ENCODE results near the gene SLIRP.
"Not testable (repeated sequence)": the region's sequence is repeated elsewhere in the genome, so short reads cannot be mapped to it uniquely, and the experiment has no call there.

Gene SLIRP

DNA sequence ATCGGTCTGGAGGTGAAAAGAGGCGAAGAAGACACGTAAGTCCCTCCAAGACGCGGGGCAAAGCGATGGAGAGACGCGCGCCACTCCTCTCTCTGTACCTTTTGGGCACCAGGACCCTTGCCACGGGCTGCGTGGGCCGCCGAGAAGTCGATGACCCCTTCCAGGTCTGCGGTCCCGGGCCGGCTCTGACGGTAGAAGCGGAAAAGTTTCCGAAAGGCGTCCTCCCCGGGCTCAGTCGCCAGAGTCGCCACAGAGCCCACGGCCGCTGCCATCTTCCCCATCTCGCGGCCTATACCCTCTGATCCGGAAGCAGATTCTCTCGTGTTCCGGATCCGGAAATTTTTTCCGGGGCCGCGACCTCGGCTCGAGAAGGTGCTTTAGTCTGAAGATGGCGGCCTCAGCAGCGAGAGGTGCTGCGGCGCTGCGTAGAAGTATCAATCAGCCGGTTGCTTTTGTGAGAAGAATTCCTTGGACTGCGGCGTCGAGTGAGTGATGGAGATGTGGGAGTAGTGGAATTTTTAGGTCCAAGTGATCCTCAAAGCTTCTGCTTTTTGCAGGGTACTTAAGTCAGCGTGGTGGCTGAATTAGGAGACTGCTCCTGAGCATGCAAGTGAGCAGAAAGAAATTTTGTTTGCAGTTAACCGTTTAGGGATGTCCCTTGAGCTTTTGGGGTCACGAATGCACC lies at the start of gene SLIRP, which contains the start of gene ALKBH1:
Gene SLIRP (plus strand): TSS at position 380 of the 685 bp plus-strand sequence. CDS start 9 bp downstream, at position 389.
Gene ALKBH1 (minus strand): TSS at position 300 of the 685 bp plus-strand sequence. CDS start 19 bp downstream, at position 281.
- peak within 1 kb of the TSS; percentile 85 for H3K9ac ChIP-seq (ENCODE audit: low read length)
- no peaks in the 10 kb centered on the region for H3K27me3 ChIP-seq (ENCODE audit: low read length)
- H4K20me1 ChIP-seq (ENCODE audit: low read depth, low read length) = peaks cover 10% of the 10 kb centered on the region
- H3K9me3 ChIP-seq (ENCODE audit: insufficient read depth, low read length) = no peaks in the 10 kb centered on the region
- H3K4me3 ChIP-seq (ENCODE audit: insufficient read depth, low read length, poor library complexity, severe bottlenecking) = peak within 1 kb of the TSS; percentile 97
- H3K36me3 ChIP-seq (ENCODE audit: low read length) = peaks cover 15% of the 10 kb centered on the region
- peaks cover 70% of the 10 kb centered on the region for H3K79me2 ChIP-seq (ENCODE audit: insufficient read depth, low read length)
- peak within 1 kb of the TSS; percentile 17 for H3K27ac ChIP-seq (ENCODE audit: low read depth, low read length)
- TF ChIP-seq, protein P1, sequence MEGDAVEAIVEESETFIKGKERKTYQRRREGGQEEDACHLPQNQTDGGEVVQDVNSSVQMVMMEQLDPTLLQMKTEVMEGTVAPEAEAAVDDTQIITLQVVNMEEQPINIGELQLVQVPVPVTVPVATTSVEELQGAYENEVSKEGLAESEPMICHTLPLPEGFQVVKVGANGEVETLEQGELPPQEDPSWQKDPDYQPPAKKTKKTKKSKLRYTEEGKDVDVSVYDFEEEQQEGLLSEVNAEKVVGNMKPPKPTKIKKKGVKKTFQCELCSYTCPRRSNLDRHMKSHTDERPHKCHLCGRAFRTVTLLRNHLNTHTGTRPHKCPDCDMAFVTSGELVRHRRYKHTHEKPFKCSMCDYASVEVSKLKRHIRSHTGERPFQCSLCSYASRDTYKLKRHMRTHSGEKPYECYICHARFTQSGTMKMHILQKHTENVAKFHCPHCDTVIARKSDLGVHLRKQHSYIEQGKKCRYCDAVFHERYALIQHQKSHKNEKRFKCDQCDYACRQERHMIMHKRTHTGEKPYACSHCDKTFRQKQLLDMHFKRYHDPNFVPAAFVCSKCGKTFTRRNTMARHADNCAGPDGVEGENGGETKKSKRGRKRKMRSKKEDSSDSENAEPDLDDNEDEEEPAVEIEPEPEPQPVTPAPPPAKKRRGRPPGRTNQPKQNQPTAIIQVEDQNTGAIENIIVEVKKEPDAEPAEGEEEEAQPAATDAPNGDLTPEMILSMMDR (IDR thresholded peaks at IDR 0.05; ENCODE audit: insufficient read depth, low read length, poor library complexity, severe bottlenecking) = no peak
- TF ChIP-seq EZH2phosphoT487 (conservative IDR thresholded peaks at IDR 0.05; ENCODE audit: low read length) = no peak
- H2AFZ ChIP-seq (ENCODE audit: low read depth, low read length, severe bottlenecking) = peak within 1 kb of the TSS; percentile 70
- H3K4me2 ChIP-seq (ENCODE audit: low read depth, low read length, poor library complexity, severe bottlenecking) = peak within 1 kb of the TSS; percentile 73
- H3F3A ChIP-seq (ENCODE audit: insufficient read depth) = no peaks in the 10 kb centered on the region
- no peaks in the 10 kb centered on the region for H3K9me2 ChIP-seq (replicated peaks; ENCODE audit: insufficient read depth, low read length)

DNA sequence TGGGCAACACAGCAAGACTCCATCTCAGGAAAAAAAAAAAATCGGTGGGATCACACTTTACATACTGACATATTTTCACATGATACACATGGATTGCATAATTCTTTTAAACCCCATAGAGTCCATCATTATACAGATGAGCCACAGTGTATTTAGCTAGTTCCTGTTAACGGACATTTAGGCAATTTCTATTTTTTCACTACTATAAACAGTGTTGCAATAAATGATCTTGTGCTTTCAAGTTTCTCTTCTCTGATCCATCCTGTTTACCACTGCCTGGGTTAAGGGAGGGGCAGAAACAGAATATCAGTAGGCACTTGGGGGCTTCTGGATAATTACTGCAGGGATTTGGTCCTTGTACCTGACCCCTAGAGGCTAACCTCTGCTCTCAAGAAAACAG lies 48.1 kb upstream of the SLIRP start:
- H3K9ac ChIP-seq (ENCODE audit: low read length) = no peak overlapping the region
- TF ChIP-seq EZH2phosphoT487 (conservative IDR thresholded peaks at IDR 0.05; ENCODE audit: low read length) = no peak
- TF ChIP-seq, protein P1 (IDR thresholded peaks at IDR 0.05; ENCODE audit: insufficient read depth, low read length, poor library complexity, severe bottlenecking) = no peak
- no peaks in the 10 kb centered on the region for H3K27me3 ChIP-seq (ENCODE audit: low read length)
- no peak overlapping the region for H3K4me2 ChIP-seq (ENCODE audit: low read depth, low read length, poor library complexity, severe bottlenecking)
- H3F3A ChIP-seq (ENCODE audit: insufficient read depth) = no peaks in the 10 kb centered on the region
- H3K36me3 ChIP-seq (ENCODE audit: low read length) = no peaks in the 10 kb centered on the region
- no peaks in the 10 kb centered on the region for H3K9me3 ChIP-seq (ENCODE audit: insufficient read depth, low read length)
- H3K27ac ChIP-seq (ENCODE audit: low read depth, low read length) = no peak overlapping the region
- no peaks in the 10 kb centered on the region for H3K79me2 ChIP-seq (ENCODE audit: insufficient read depth, low read length)
- no peak overlapping the region for H3K4me3 ChIP-seq (ENCODE audit: insufficient read depth, low read length, poor library complexity, severe bottlenecking)
- no peaks in the 10 kb centered on the region for H3K9me2 ChIP-seq (replicated peaks; ENCODE audit: insufficient read depth, low read length)
- H4K20me1 ChIP-seq (ENCODE audit: low read depth, low read length) = no peaks in the 10 kb centered on the region
- no peak overlapping the region for H2AFZ ChIP-seq (ENCODE audit: low read depth, low read length, severe bottlenecking)

DNA sequence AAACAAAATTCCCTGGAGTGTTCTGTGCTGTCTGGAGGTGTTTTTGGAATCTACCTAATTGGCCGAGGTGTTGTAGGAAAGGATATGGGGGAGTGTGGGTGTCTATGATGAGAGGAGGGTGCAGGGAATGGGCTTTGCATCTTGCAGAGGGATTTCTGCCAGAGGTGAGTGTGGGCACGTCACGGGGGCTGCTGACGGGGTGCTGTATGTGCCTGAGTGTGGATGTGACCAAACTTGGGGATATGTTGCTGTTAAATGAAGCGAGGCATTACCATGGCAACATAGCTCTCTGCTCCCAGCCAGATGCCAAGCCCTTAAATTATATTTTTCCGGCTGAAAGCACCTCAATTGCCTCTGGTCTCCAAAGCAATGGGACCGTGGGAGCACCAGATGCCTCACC lies 47.1 kb upstream of the SLIRP start:
- H3K79me2 ChIP-seq (ENCODE audit: insufficient read depth, low read length) = no peaks in the 10 kb centered on the region
- H3K27me3 ChIP-seq (ENCODE audit: low read length) = no peaks in the 10 kb centered on the region
- no peak overlapping the region for H3K27ac ChIP-seq (ENCODE audit: low read depth, low read length)
- no peak for TF ChIP-seq EZH2phosphoT487 (conservative IDR thresholded peaks at IDR 0.05; ENCODE audit: low read length)
- TF ChIP-seq, protein P1 (IDR thresholded peaks at IDR 0.05; ENCODE audit: insufficient read depth, low read length, poor library complexity, severe bottlenecking) = no peak
- no peaks in the 10 kb centered on the region for H3K9me3 ChIP-seq (ENCODE audit: insufficient read depth, low read length)
- no peak overlapping the region for H3K9ac ChIP-seq (ENCODE audit: low read length)
- H3K4me3 ChIP-seq (ENCODE audit: insufficient read depth, low read length, poor library complexity, severe bottlenecking) = no peak overlapping the region
- H3K36me3 ChIP-seq (ENCODE audit: low read length) = no peaks in the 10 kb centered on the region
- no peaks in the 10 kb centered on the region for H3F3A ChIP-seq (ENCODE audit: insufficient read depth)
- H4K20me1 ChIP-seq (ENCODE audit: low read depth, low read length) = no peaks in the 10 kb centered on the region
- no peaks in the 10 kb centered on the region for H3K9me2 ChIP-seq (replicated peaks; ENCODE audit: insufficient read depth, low read length)
- no peak overlapping the region for H2AFZ ChIP-seq (ENCODE audit: low read depth, low read length, severe bottlenecking)
- H3K4me2 ChIP-seq (ENCODE audit: low read depth, low read length, poor library complexity, severe bottlenecking) = no peak overlapping the region

DNA sequence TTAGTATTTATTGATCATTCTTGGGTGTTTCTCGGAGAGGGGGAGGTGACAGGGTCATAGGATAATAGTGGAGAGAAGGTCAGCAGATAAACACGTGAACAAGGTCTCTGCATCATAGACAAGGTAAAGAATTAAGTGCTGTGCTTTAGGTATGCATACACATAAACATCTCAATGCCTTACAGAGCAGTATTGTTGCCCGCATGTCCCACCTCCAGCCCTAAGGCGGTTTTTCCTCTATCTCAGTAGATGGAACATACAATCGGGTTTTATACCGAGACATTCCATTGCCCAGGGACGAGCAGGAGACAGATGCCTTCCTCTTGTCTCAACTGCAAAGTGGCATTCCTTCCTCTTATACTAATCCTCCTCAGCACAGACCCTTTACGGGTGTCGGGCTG lies 46.3 kb upstream of the SLIRP start:
- not testable (repeated sequence) for H3K27ac ChIP-seq (ENCODE audit: low read depth, low read length); H3K9me2 ChIP-seq (replicated peaks; ENCODE audit: insufficient read depth, low read length); H3K4me3 ChIP-seq (ENCODE audit: insufficient read depth, low read length, poor library complexity, severe bottlenecking); H3K27me3 ChIP-seq (ENCODE audit: low read length); H4K20me1 ChIP-seq (ENCODE audit: low read depth, low read length); H3F3A ChIP-seq (ENCODE audit: insufficient read depth); H3K79me2 ChIP-seq (ENCODE audit: insufficient read depth, low read length); H3K36me3 ChIP-seq (ENCODE audit: low read length); H3K9ac ChIP-seq (ENCODE audit: low read length); H3K9me3 ChIP-seq (ENCODE audit: insufficient read depth, low read length); H2AFZ ChIP-seq (ENCODE audit: low read depth, low read length, severe bottlenecking); H3K4me2 ChIP-seq (ENCODE audit: low read depth, low read length, poor library complexity, severe bottlenecking)

Measured in SU-DHL-6 (cell line).